ENCODE results near the gene SEC14L1. TPM values are rescaled to one million over a fixed set of nuclear protein-coding genes. Genes with fewer than 3 reads are reported as not detected.
A peak's percentile ranks its signal among the peaks of the same experiment; 100 is the strongest.

The SEC14L1 gene
- total RNA-seq, 1 experiment from 2014 or later = 81.0 TPM

- ChIA-PET CTCF (interaction anchor here (0.5 to 1.5 kb wide), 9 partner anchors 9 to 273 kb away, joined by 3 to 18 read pairs (median 4); partner anchors contain the start of gene MGAT5B), POLR2A (interaction anchor here (0.6 to 1.2 kb wide), 4 partner anchors 11 to 52 kb away, joined by 3 to 6 read pairs (median 3); no protein-coding TSS in a partner anchor)
- Mint-ChIP-seq H3K27ac (peak overlapping the region; percentile 91), H3K4me1 (peaks cover 16% of the 10 kb centered on the region), H3K9me3 (peaks cover 21% of the 10 kb centered on the region), H3K36me3 (peaks cover 33% of the 10 kb centered on the region), H3K27me3 (ENCODE audit: low read depth) (no peaks in the 10 kb centered on the region; the same call in 1 of the 2 replicates), H3K4me3 (peak overlapping the region; percentile 55)
- ATAC-seq (peak; percentile 96), DNase-seq (ENCODE audit: low spot score) (peak; percentile 100)
- TF ChIP-seq OVOL2 (CRISPR knock-in tag; IDR thresholded peaks at IDR 0.05; ENCODE audit: borderline replicate concordance) = no peak
- TF ChIP-seq TEAD4 (CRISPR knock-in tag; IDR thresholded peaks at IDR 0.05) = no peak
- 0 out of 2 replicates have a peak, but pooled peaks have one; percentile 48 for TF ChIP-seq SMAD3 (CRISPR knock-in tag; IDR thresholded peaks at IDR 0.05; ENCODE audit: borderline replicate concordance)
- peak; percentile 37; the same call in 1 of the 2 replicates for TF ChIP-seq FOXK1 (CRISPR knock-in tag; IDR thresholded peaks at IDR 0.05)
- no peak for TF ChIP-seq ESRRA (CRISPR knock-in tag; IDR thresholded peaks at IDR 0.05; ENCODE audit: borderline replicate concordance)
- no peak for TF ChIP-seq ETV6 (CRISPR knock-in tag; IDR thresholded peaks at IDR 0.05)
- TF ChIP-seq GTF2I (CRISPR knock-in tag; conservative IDR thresholded peaks at IDR 0.05) = no peak
- no peak for TF ChIP-seq ZNF671 (CRISPR knock-in tag; IDR thresholded peaks at IDR 0.05)
- TF ChIP-seq MAX (CRISPR knock-in tag; IDR thresholded peaks at IDR 0.05) = peak; percentile 60; the same call in 1 of the 2 replicates
- TF ChIP-seq E2F5 (CRISPR knock-in tag; IDR thresholded peaks at IDR 0.05) = peak; percentile 75; the same call in 1 of the 2 replicates
- no peak for TF ChIP-seq JAZF1 (CRISPR knock-in tag; IDR thresholded peaks at IDR 0.05)
- no peak for TF ChIP-seq ZNF219 (CRISPR knock-in tag; IDR thresholded peaks at IDR 0.05; ENCODE audit: borderline replicate concordance)
- no peak for TF ChIP-seq PRDM15 (CRISPR knock-in tag; IDR thresholded peaks at IDR 0.05)
- TF ChIP-seq USF2 (CRISPR knock-in tag; IDR thresholded peaks at IDR 0.05) = peak; percentile 48
- 0 out of 2 replicates have a peak, but pooled peaks have one; percentile 13 for TF ChIP-seq NFE2L1 (CRISPR knock-in tag; IDR thresholded peaks at IDR 0.05)
- TF ChIP-seq MLX (CRISPR knock-in tag; IDR thresholded peaks at IDR 0.05) = no peak
- no peak for TF ChIP-seq STAT6 (CRISPR knock-in tag; conservative IDR thresholded peaks at IDR 0.05; ENCODE audit: low read depth)
- TF ChIP-seq ZNF281 (CRISPR knock-in tag; IDR thresholded peaks at IDR 0.05) = no peak
- TF ChIP-seq TEAD1 (CRISPR knock-in tag; IDR thresholded peaks at IDR 0.05) = peak; percentile 54; the same call in 1 of the 2 replicates
- no peak for TF ChIP-seq USF1 (CRISPR knock-in tag; IDR thresholded peaks at IDR 0.05)
- TF ChIP-seq E2F4 (CRISPR knock-in tag; IDR thresholded peaks at IDR 0.05; ENCODE audit: borderline replicate concordance, low read depth) = 0 out of 2 replicates have a peak, but pooled peaks have one; percentile 43
These were observed 447 bp upstream of the SEC14L1 start for GRCh38 chr17:77140166-77140877.

All from WTC11 (cell line).